Measurements from ENCODE around the gene ARHGAP27.
"Not testable (repeated sequence)": the region's sequence is repeated elsewhere in the genome, so short reads cannot be mapped to it uniquely, and the experiment has no call there.

GRCh38 chr17:45447650-45448049 is 15.0 kb upstream of the ARHGAP27 start:
- TF ChIP-seq EZH2phosphoT487 (IDR thresholded peaks at IDR 0.05; ENCODE audit: low read depth, severe bottlenecking, unreplicated experiment); CTCF (IDR thresholded peaks at IDR 0.05; ENCODE audit: poor library complexity): not testable (repeated sequence)

All from hepatocyte (in vitro differentiated cells).